K562 (cell line): ENCODE data around the gene HOXB13. TPM values are rescaled to one million over a fixed set of nuclear protein-coding genes. Genes with fewer than 3 reads are reported as not detected.

Experiments used
- CCAR2 ChIP-seq: fragments of 200-400 bp; formaldehyde crosslinking; IDR thresholded peaks from 2 replicates; pipeline ENCODE4 v1.6.1; 2017; ENCODE audit warnings: mild to moderate bottlenecking, low read depth, low read length
- CHD4 ChIP-seq: fragments of 200-600 bp; sonication (generic); IDR thresholded peaks from 3 replicates; pipeline ENCODE4 v1.6.1; 2012; ENCODE audit warnings: low read depth, mild to moderate bottlenecking, mixed read lengths, low read length, inconsistent platforms; ENCODE audit not compliant: insufficient read depth, insufficient replicate concordance, poor library complexity, severe bottlenecking
- EZH2 ChIP-seq: IDR thresholded peaks from 2 replicates; pipeline ENCODE4 v1.6.1; 2012; ENCODE audit warnings: low read depth, mild to moderate bottlenecking, inconsistent platforms, low read length, borderline replicate concordance
- HCFC1 ChIP-seq: IDR thresholded peaks from 2 replicates; pipeline ENCODE4 v1.6.1; 2012; ENCODE audit warnings: low read depth, low read length, improper control_type of control experiment
- KAT2B ChIP-seq: IDR thresholded peaks from one replicate; pipeline ENCODE4 v1.6.1; 2012; ENCODE audit warnings: low read depth, mild to moderate bottlenecking, control low read depth, inconsistent platforms, low read length, moderate library complexity
- LARP7 ChIP-seq: fragments of 450-650 bp; IDR thresholded peaks from 2 replicates; pipeline ENCODE4 v1.6.1; 2016
- MED1 ChIP-seq: sonication (generic); formaldehyde crosslinking; IDR thresholded peaks from 2 replicates; pipeline ENCODE4 v1.8.1; 2023; ENCODE audit warnings: missing genetic modification reagents, borderline replicate concordance
- SAFB ChIP-seq: fragments of 200-400 bp; formaldehyde crosslinking; IDR thresholded peaks from 2 replicates; pipeline ENCODE4 v1.6.1; 2017; ENCODE audit warnings: low read depth, low read length, borderline replicate concordance
- SIN3A ChIP-seq, 2 experiments: fragments of 150-350 bp in 1 of 2; IDR thresholded peaks; 2 replicates each; pipeline ENCODE4 v1.6.1; 2011 to 2016; ENCODE audit warnings: borderline replicate concordance in 2 of 2, low read depth in 2 of 2, low read length in 2 of 2, mild to moderate bottlenecking in 2 of 2, moderate library complexity in 2 of 2; ENCODE audit not compliant: control insufficient read depth in 1 of 2
- STAT5A ChIP-seq: IDR thresholded peaks from 2 replicates; pipeline ENCODE4 v1.6.1; 2012; ENCODE audit warnings: low read length, inconsistent platforms, borderline replicate concordance
- TBP ChIP-seq: optimal IDR thresholded peaks from 2 replicates; pipeline ENCODE3; 2011; ENCODE audit warnings: low read depth, low read length, improper control_type of control experiment
- U2AF2 ChIP-seq: fragments of 200-400 bp; formaldehyde crosslinking; optimal IDR thresholded peaks from 2 replicates; pipeline ENCODE3; 2017; ENCODE audit warnings: low read depth, mild to moderate bottlenecking, low read length
- ZNF12 ChIP-seq: sonication (generic); formaldehyde crosslinking; IDR thresholded peaks from 2 replicates; pipeline ENCODE4 v1.4.0; 2020; ENCODE audit warnings: mild to moderate bottlenecking, missing genetic modification reagents
- ZNF174 ChIP-seq: fragments of 250-450 bp; sonication (Bioruptor Pico); IDR thresholded peaks from 2 replicates; pipeline ENCODE4 v1.4.0; 2020; ENCODE audit warnings: mild to moderate bottlenecking
- ZNF23 ChIP-seq: fragments of 250-450 bp; sonication (Bioruptor Pico); IDR thresholded peaks from 2 replicates; pipeline ENCODE4 v1.4.0; 2020; ENCODE audit warnings: mild to moderate bottlenecking
- polyA plus RNA-seq, 8 experiments: library from polyadenylated mRNA; depleted of rRNA in 4 of 8; stranded (reverse) in 5 of 8; unstranded in 3 of 8; fragments of >200 nt; fragmentation: Nextera tagmentation in 2 of 8; fragmentation: Illumina TruSeq in 1 of 8; extraction: Ambion mirVana in 2 of 8; extraction: Trizol in 1 of 8; gene quantifications; 2 replicates each; pipeline versions ENCODE4 v1.2.1 to v1.2.3, GENCODE V29; 2011 to 2014; ENCODE audit warnings: inconsistent platforms in 1 of 8, missing spikeins in 1 of 8
- total RNA-seq, 7 experiments: library from RNA; depleted of rRNA in 6 of 7; stranded (reverse); fragments of >200 nt in 6 of 7; fragmentation: Illumina TruSeq in 2 of 7; extraction: Trizol in 2 of 7; gene quantifications; 2 replicates each; pipeline versions ENCODE4 v1.2.1 to v1.2.3, GENCODE V29; 2011 to 2021; ENCODE audit warnings: low replicate concordance in 1 of 7
- TF ChIP-seq, protein P1 (sequence below), 2 experiments: fragments of 450-650 bp; IDR thresholded peaks; 2 replicates each; pipeline ENCODE4 v1.6.1; 2016; ENCODE audit warnings: mild to moderate bottlenecking in 2 of 2, borderline replicate concordance in 1 of 2, low read depth in 1 of 2, moderate library complexity in 1 of 2
- TF ChIP-seq, protein P2 (sequence below): fragments of 450-650 bp; IDR thresholded peaks from one replicate; pipeline ENCODE4 v1.6.1; 2018; ENCODE audit warnings: mild to moderate bottlenecking, moderate library complexity; ENCODE audit not compliant: partially characterized antibody

Gene HOXB13
- total and polyA plus RNA-seq, 9 of the 15 experiments (the other 6 are each of a cell fraction or from before 2014, with no cell fraction given): not detected

DNA sequence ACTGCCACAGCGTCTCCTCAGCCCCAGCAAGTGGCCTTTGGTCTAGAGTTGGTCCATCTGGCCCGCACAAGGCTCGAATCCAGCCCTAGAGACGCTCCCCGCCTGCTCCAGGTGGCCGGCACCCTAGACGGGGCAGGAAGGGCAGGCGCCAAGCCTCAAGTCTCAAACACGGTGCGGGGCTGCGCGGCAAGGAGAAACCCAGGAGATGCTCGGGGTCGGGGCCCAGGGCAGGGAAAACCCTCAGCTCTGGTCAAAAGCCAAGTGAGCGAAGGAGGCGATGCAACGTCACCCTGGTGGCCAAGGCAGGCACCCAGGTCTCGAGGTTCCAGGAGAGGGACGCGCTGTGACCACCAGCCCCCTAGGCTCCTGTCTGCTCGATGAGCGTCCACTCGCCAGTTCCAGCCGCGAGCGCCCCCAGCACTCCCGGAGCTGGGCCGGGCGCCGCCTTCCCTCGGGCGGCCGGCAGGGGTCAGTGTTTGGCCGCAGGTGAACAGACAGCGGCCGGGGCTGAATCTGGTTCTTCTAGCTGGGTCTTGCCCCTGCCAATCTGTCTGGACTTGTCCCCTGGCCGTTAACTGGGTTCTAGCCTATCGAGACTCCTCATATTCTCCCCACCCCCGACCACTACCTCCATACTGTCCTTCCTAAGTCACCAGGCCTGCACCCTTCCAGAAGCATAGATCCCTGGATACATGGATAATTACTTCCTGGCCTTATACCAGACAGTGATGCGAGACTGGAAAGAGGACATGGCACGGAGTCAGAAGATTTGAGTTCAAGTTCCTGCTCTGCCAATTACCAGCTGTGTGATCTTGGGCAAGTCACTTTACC is 50.2 kb downstream of the HOXB13 start (continued):
- TF ChIP-seq SAFB (no peak), STAT5A (no peak), TBP (no peak), KAT2B (no peak), CCAR2 (no peak), EZH2 (no peak), LARP7 (no peak), HCFC1 (0 out of 2 replicates have a peak, but pooled peaks have one; percentile 16), MED1 (CRISPR knock-in tag) (no peak), ZNF23 (CRISPR knock-in tag) (no peak), CHD4 (no peak), U2AF2 (no peak), ZNF12 (0 out of 2 replicates have a peak, but pooled peaks have one; percentile 54), SIN3A (IDR thresholded peaks at IDR 0.05; ENCODE audit: borderline replicate concordance in 2 of 2, control insufficient read depth in 1 of 2, low read depth in 2 of 2, low read length in 2 of 2) (no peak), ZNF174 (CRISPR knock-in tag) (no peak)
- TF ChIP-seq, protein P1, sequence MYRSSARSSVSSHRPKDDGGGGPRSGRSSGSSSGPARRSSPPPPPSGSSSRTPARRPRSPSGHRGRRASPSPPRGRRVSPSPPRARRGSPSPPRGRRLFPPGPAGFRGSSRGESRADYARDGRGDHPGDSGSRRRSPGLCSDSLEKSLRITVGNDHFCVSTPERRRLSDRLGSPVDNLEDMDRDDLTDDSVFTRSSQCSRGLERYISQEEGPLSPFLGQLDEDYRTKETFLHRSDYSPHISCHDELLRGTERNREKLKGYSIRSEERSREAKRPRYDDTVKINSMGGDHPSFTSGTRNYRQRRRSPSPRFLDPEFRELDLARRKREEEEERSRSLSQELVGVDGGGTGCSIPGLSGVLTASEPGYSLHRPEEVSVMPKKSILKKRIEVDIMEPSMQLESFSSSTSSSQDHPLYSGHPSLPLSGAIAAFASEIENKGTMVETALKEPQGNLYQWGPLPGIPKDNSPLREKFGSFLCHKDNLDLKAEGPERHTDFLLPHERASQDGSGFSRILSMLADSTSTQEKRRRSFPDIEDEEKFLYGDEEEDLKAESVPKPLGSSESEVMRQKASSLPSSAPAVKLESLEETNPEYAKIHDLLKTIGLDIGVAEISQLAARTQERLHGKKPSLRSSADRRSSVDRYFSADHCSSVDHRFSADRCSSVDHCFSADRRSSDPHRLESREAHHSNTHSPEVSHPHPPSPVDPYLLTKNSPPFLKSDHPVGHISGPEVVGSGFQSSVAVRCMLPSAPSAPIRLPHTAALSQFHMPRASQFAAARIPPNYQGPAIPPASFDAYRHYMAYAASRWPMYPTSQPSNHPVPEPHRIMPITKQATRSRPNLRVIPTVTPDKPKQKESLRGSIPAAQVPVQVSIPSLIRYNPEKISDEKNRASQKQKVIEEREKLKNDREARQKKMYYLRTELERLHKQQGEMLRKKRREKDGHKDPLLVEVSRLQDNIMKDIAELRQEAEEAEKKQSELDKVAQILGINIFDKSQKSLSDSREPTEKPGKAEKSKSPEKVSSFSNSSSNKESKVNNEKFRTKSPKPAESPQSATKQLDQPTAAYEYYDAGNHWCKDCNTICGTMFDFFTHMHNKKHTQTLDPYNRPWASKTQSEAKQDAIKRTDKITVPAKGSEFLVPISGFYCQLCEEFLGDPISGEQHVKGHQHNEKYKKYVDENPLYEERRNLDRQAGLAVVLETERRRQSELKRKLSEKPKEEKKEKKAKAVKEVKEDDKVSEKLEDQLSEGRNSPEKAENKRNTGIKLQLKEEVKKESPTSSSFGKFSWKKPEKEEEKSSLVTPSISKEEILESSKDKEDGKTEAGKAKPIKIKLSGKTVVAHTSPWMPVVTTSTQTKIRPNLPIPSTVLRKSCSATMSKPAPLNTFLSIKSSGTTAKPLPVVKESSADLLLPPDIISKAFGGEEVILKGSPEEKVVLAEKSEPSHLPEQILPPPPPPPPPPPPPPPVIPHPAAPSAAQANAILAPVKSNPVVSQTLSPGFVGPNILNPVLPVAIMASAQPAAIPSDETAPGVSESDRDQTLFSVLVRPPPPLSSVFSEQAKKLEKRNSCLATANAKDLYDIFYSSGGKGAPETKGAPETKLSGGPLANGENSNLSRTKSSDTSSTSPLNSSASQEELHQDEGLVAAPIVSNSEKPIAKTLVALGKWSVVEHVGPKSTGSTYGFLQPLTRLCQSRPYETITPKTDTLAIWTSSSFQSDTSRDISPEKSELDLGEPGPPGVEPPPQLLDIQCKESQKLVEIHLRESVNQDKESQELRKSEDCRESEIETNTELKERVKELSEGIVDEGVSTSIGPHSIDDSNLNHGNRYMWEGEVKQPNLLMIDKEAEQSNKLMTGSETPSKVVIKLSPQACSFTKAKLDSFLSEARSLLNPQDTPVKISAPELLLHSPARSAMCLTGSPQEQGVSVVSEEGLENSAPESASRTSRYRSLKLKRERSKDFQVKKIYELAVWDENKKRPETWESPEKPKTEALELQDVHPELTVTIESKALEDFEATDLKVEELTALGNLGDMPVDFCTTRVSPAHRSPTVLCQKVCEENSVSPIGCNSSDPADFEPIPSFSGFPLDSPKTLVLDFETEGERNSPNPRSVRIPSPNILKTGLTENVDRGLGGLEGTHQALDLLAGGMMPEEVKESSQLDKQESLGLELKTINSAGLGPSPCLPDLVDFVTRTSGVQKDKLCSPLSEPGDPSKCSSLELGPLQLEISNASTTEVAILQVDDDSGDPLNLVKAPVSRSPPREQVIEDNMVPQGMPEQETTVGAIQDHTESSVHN (IDR thresholded peaks at IDR 0.05; ENCODE audit: borderline replicate concordance in 1 of 2, low read depth in 1 of 2): no peak
- TF ChIP-seq, protein P2, sequence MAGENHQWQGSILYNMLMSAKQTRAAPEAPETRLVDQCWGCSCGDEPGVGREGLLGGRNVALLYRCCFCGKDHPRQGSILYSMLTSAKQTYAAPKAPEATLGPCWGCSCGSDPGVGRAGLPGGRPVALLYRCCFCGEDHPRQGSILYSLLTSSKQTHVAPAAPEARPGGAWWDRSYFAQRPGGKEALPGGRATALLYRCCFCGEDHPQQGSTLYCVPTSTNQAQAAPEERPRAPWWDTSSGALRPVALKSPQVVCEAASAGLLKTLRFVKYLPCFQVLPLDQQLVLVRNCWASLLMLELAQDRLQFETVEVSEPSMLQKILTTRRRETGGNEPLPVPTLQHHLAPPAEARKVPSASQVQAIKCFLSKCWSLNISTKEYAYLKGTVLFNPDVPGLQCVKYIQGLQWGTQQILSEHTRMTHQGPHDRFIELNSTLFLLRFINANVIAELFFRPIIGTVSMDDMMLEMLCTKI: no peak
